RKO (cell line): Measurements from ENCODE around the gene TTLL6.

Experiments used
- DNase-seq: peaks from one replicate; pipeline ENCODE4 v3.0.0-alpha.2; 2016; ENCODE audit warnings: low spot score

TTLL6 gene

GRCh38 chr17:48738424-48738802 is 78.6 kb downstream of the TTLL6 start:
- no peak for DNase-seq

GRCh38 chr17:48737330-48738043 is 79.5 kb downstream of the TTLL6 start:
- DNase-seq, result no peak

GRCh38 chr17:48735062-48735351 is 82.0 kb downstream of the TTLL6 start:
- DNase-seq, result no peak

- DNase-seq, result no peak
Observed at GRCh38 chr17:48734333-48735061, 82.5 kb downstream of the TTLL6 start.

GRCh38 chr17:48733632-48734328 is 83.2 kb downstream of the TTLL6 start:
- no peak for DNase-seq

GRCh38 chr17:48732688-48733629 is 84.1 kb downstream of the TTLL6 start:
- no peak for DNase-seq

- no peak for DNase-seq
Observed at GRCh38 chr17:48731355-48731754, 85.7 kb downstream of the TTLL6 start.

GRCh38 chr17:48730240-48730550 is 86.8 kb downstream of the TTLL6 start:
- no peak for DNase-seq

- no peak for DNase-seq
Observed at GRCh38 chr17:48729335-48730239, 87.4 kb downstream of the TTLL6 start.

GRCh38 chr17:48728232-48729231 is 88.5 kb downstream of the TTLL6 start, which contains the start of gene HOXB13:
Gene HOXB13, minus strand, starts transcription at chr17:48728750. Its CDS starts 157 bp downstream, at chr17:48728593.
- peak; percentile 83 for DNase-seq

GRCh38 chr17:48727415-48728175 is 89.4 kb downstream of the TTLL6 start:
- DNase-seq, result peak; percentile 8

GRCh38 chr17:48726916-48727286 is 90.1 kb downstream of the TTLL6 start:
- DNase-seq, result no peak

GRCh38 chr17:48726114-48726915 is 90.7 kb downstream of the TTLL6 start:
- DNase-seq, result no peak

GRCh38 chr17:48725288-48726064 is 91.6 kb downstream of the TTLL6 start:
- no peak for DNase-seq

GRCh38 chr17:48725004-48725287 is 92.1 kb downstream of the TTLL6 start:
- no peak for DNase-seq

- peak; percentile 56 for DNase-seq
Observed at GRCh38 chr17:48724251-48725003, 92.6 kb downstream of the TTLL6 start.
